HG02884 (cell line): Measurements from ENCODE around the gene RNF112.
"Not testable (repeated sequence)": the region's sequence is repeated elsewhere in the genome, so short reads cannot be mapped to it uniquely, and the experiment has no call there.

Source experiments
- ATAC-seq: cut with Tn5 transposase; IDR thresholded peaks from one replicate; pipeline ENCODE4 v1.9.1; 2021; ENCODE audit warnings: mild to moderate bottlenecking, moderate library complexity; ENCODE audit not compliant: unreplicated experiment

Gene RNF112

GRCh38 chr17:19446577-19446976 is 35.5 kb downstream of the RNF112 start:
- not testable (repeated sequence) for ATAC-seq

DNA sequence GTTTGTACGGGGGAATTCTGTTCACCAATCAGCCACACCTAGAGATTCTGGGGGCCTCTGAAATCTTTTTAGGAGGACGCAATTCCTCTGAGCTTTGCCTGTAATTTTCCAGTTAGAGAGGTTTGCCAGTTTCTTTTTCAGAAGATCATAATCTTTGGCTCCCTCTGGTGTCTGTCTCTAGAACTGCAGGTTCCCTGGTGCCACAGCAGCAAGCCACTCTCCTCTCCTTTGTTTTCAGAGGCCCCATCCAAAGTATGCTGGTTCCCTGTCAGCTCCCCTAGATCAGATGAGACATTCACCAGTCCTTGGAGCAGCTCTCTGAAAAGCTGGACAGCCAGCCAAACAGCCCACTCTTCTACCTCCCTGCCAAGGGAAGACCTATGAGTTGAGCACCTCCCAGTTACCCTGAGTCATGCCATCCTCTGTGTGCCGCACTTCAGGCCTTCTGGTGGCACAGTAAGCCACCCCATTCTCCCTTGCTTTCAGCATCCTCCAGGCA is 36.1 kb downstream of the RNF112 start:
- ATAC-seq = no peak

DNA sequence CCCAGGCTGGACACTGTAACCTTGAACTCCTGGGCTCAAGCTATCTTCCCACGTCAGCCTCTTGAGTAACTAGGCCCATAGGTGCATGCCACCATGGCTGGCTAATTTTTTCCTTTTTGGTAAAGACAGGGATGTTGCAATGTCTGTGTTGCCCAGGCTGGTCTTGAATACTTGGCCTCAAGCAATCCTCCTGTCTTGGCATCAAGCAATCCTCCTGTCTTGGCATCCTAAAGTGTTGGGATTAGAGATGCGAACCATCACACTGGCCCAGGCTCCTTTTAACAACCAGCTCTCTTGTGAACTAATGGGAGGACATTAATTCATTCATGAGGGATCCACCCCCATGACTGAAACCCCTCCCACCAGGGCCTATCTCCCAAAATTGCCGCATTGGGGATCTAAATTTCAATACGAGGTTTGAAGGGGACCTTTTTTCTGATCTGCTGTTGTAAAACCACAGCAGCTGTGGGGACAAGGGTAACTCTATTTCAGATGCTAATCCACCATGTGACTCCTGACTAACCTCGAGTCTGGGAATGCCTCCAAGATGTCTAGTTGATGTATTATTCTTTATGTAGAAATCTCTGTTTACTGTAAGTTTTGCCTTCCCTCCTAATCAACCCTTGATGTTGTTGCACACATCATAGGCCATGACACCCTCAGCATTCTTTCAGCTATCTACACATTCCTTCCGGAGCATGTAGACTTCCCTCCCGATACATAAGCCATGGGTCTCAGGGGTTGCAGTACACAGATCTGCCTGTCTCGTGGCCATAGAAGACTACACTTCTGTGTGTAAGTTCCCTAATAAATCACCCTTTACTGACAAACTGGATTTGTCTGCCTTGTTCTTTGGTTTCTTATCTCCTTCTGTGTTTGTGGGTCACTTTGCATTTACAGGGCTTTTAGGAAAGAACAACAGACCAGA is 37.6 kb downstream of the RNF112 start:
- ATAC-seq = no peak

- ATAC-seq = no peak
Measured at GRCh38 chr17:19449656-19450055, 38.6 kb downstream of the RNF112 start.

- no peak for ATAC-seq
Measured at GRCh38 chr17:19453296-19453695, 42.3 kb downstream of the RNF112 start.

- no peak for ATAC-seq
Measured at GRCh38 chr17:19454074-19454473, 43.0 kb downstream of the RNF112 start.

- ATAC-seq = no peak
Measured at GRCh38 chr17:19456016-19456927, 45.2 kb downstream of the RNF112 start.

- no peak for ATAC-seq
Measured at GRCh38 chr17:19457046-19457445, 46.0 kb downstream of the RNF112 start.

GRCh38 chr17:19457830-19458271 is 46.8 kb downstream of the RNF112 start:
- no peak for ATAC-seq

- not testable (repeated sequence) for ATAC-seq
Measured at GRCh38 chr17:19458481-19458880, 47.4 kb downstream of the RNF112 start.

DNA sequence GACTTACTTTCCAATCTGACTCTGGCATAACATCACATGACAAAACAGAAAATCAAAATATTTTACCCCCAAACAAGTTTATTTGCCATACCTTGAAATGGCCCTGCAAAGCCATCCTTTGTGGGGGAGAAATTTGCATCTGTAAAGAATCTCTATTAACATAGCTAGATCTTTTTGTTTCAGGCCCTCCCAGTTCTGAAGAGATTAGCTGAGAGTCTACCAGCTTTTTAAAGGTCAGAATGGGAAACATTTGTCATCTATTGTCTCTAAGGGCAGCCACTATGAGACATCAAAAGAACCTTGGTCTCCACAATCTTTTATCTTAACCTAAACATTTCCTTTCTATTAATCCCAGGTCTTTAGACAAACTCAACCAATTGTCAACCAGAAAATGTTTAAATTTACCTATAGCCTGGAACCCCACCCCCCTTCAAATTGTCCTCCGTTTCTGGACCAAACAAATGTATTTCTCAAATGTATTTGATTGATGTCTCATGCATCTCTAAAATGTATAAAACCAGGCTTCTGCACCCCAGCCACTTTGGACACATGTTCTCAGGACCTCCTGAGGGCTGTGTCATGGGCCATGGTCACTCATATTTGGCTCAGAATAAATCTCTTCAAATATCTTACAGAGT is 48.1 kb downstream of the RNF112 start:
- not testable (repeated sequence) for ATAC-seq

DNA sequence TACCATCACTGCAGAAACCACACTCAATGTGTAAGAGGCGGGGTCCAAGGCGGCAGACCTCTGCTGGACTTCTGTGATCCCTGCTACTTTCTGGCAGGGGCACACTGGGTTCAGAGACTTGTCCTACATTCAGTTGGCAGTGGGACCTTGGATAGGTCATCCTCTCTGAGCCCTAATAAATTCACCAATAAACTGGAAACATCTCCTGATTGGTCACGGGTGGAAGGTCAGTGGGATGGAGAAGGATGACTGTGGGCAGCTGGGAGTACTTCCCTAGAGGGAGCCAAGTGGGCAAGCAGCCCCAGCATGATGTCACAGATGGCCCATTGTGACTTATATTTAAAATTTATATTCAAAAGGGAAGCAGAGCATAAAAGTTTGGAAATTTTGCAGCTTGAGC is 49.7 kb downstream of the RNF112 start:
- no peak for ATAC-seq

DNA sequence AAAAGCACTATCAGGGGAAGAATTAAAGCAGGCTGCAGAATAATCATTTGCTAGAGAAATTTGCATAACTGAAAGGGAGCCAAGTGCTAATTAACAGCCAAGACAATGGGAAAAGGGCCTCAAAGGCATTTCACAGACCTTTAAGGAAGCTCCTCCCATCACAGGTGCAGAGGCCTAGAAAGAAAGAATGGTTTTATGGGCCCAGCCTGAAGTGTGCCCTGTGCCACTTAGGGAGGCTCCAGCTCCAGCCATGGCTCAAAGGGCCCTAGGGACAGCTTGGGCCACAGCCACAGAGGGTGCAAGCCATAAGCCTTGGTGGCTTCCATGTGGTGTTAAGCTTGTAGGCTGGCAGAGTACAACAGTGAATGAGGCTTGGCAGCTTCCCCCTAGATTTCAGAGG is 50.1 kb downstream of the RNF112 start:
- no peak for ATAC-seq

- no peak for ATAC-seq
Measured at GRCh38 chr17:19461681-19462080, 50.6 kb downstream of the RNF112 start.

DNA sequence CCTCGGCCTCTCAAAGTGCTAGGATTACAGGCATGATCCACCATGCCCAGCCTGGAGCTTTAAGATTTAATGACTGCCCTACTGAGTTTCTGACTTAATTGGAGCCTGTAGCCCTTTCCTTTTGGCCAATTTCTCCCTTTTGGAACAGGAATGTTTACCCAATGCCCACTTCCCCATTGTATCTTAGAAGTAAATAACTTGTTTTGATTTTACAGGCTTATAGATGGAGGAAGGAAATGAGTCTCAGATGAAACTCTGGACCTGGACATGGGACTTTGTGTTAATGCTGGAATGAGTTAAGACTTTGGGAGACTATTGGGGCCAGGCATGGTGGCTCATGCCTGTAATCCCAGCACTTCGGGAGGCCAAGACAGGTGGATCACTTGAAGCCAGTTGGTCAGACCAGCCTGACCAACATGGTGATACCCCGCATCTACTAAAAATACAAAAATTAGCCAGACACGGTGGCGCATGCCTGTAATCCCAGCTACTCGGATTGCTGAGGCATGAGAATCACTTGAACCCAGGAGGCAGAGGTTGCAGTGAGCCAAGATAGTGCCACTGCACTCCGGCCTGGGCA is 51.5 kb downstream of the RNF112 start:
- not testable (repeated sequence) for ATAC-seq

GRCh38 chr17:19464031-19465026 is 53.3 kb downstream of the RNF112 start:
- ATAC-seq = no peak
